MCF 10A (cell line): ENCODE data around the gene MOGAT2. TPM values are rescaled to one million over a fixed set of nuclear protein-coding genes. Genes with fewer than 3 reads are reported as not detected.

ENCODE experiments used
- BruUV-seq: library from RNA; stranded (reverse); fragments of 400-500 nt; replicated peaks from 2 replicates; lab custom pipeline; 2021; lab: Mats Ljungman, UMichigan
- CTCF ChIA-PET: fragments of 300-600 bp; sonication (Branson Sonifier 250); formaldehyde crosslinking; extraction: SDS; loops from one replicate; lab custom pipeline; 2021; ENCODE audit warnings: antibody characterized with exemption, inconsistent platforms; lab: Yijun Ruan, JAX
- POLR2A ChIA-PET: fragments of 300-600, 350-650 bp; sonication (Branson Sonifier 250); formaldehyde crosslinking; extraction: SDS; loops from one replicate; lab custom pipeline; 2020; ENCODE audit warnings: antibody characterized with exemption, inconsistent platforms; lab: Yijun Ruan, JAX
- DNase-seq: peaks from one replicate; pipeline ENCODE4 v3.0.0-alpha.2; 2018; ENCODE audit not compliant: unreplicated experiment
- H3K27ac Mint-ChIP-seq: one replicate; pipeline ENCODE4 v1.8.0; 2022; ENCODE audit warnings: mild to moderate bottlenecking, low read depth, mixed read lengths; ENCODE audit not compliant: unreplicated experiment
- H3K27me3 Mint-ChIP-seq: one replicate; pipeline ENCODE4 v1.8.0; 2022; ENCODE audit warnings: mixed read lengths; ENCODE audit not compliant: insufficient read depth, unreplicated experiment
- H3K36me3 Mint-ChIP-seq: one replicate; pipeline ENCODE4 v1.8.0; 2022; ENCODE audit warnings: mild to moderate bottlenecking, moderate library complexity, mixed read lengths; ENCODE audit not compliant: insufficient read depth, unreplicated experiment
- H3K4me1 Mint-ChIP-seq: one replicate; pipeline ENCODE4 v1.8.0; 2022; ENCODE audit warnings: mixed read lengths; ENCODE audit not compliant: insufficient read depth, unreplicated experiment
- H3K4me3 Mint-ChIP-seq: one replicate; pipeline ENCODE4 v1.8.0; 2022; ENCODE audit warnings: mild to moderate bottlenecking, moderate library complexity, mixed read lengths; ENCODE audit not compliant: unreplicated experiment
- H3K9me3 Mint-ChIP-seq: one replicate; pipeline ENCODE4 v1.8.0; 2022; ENCODE audit warnings: mixed read lengths; ENCODE audit not compliant: unreplicated experiment
- intact Hi-C: fragments of 100-400 bp; cut with micrococcal nuclease; formaldehyde crosslinking; loops from 2 replicates; pipeline ENCODE4 v1.14.1; 2022
- total RNA-seq: library from RNA; stranded (reverse); gene quantifications from 2 replicates; pipeline ENCODE4 v1.2.3, GENCODE V29; 2022
- TF ChIP-seq, protein P1 (sequence below): fragments of 200-600 bp; IDR thresholded peaks from one replicate; pipeline ENCODE4 v1.8.0; 2022; ENCODE audit warnings: antibody characterized with exemption, mild to moderate bottlenecking; ENCODE audit not compliant: unreplicated experiment

MOGAT2 gene
- total RNA-seq, 1 experiment from 2014 or later: not detected

DNA sequence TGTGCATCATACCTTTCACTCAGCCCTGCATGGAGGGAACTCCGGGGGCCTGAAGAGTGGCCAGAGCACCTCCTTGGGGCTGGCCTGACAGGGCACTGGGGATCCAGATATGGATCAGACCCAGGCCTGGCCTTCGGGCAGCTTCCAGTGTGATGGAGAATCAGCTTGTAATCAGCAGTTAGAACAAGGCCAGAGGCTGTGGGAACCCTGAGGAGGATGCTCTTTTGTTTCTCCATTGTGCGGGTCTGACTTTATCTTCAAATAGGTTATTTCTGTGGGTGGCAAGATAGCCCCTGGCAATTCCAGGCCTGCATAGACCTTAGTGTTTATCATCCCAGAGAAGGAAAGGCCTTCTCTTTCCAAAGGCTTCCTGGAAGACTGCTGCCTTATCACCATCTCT lies 63.2 kb downstream of the MOGAT2 start:
- Mint-ChIP-seq H3K9me3 (no peaks in the 10 kb centered on the region), H3K4me3 (no peak overlapping the region), H3K27ac (no peak overlapping the region), H3K27me3 (no peaks in the 10 kb centered on the region), H3K4me1 (peaks cover 16% of the 10 kb centered on the region), H3K36me3 (no peaks in the 10 kb centered on the region)
- CTCF ChIA-PET: interaction anchor here (1.2 to 2.0 kb wide), 2 partner anchors 21 to 117 kb away, joined by 3 to 4 read pairs; no protein-coding TSS in a partner anchor
- no TSS peak for BruUV-seq
- intact Hi-C loops: no loop called here
- TF ChIP-seq, protein P1, sequence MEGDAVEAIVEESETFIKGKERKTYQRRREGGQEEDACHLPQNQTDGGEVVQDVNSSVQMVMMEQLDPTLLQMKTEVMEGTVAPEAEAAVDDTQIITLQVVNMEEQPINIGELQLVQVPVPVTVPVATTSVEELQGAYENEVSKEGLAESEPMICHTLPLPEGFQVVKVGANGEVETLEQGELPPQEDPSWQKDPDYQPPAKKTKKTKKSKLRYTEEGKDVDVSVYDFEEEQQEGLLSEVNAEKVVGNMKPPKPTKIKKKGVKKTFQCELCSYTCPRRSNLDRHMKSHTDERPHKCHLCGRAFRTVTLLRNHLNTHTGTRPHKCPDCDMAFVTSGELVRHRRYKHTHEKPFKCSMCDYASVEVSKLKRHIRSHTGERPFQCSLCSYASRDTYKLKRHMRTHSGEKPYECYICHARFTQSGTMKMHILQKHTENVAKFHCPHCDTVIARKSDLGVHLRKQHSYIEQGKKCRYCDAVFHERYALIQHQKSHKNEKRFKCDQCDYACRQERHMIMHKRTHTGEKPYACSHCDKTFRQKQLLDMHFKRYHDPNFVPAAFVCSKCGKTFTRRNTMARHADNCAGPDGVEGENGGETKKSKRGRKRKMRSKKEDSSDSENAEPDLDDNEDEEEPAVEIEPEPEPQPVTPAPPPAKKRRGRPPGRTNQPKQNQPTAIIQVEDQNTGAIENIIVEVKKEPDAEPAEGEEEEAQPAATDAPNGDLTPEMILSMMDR: no peak
- POLR2A ChIA-PET: no interaction called here
- DNase-seq: no peak

DNA sequence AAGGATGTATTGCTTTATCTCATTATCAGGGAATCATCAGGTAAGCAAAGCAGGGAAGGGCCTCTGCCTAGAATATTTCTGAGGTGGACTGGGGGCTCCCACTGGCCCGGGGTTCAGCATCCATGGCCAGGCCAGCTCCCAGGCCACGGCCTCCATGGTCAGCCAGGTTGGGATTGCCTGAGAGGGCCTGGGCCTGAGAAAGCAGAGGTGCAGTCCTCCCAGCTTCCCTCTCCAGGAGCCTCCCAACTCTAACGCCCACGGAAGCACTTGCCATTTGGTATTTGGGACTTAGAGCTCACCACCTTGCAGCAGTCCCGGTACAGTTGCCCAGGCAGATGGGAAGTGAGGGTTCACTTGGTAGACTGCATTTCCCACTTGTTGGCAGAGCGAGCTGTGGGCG lies 63.7 kb downstream of the MOGAT2 start:
- Mint-ChIP-seq H3K36me3 (no peaks in the 10 kb centered on the region), H3K4me1 (peaks cover 16% of the 10 kb centered on the region), H3K27ac (no peak overlapping the region), H3K9me3 (no peaks in the 10 kb centered on the region), H3K27me3 (no peaks in the 10 kb centered on the region), H3K4me3 (no peak overlapping the region)
- TF ChIP-seq, protein P1: no peak
- DNase-seq: no peak
- no TSS peak for BruUV-seq
- intact Hi-C loops: no loop called here
- CTCF ChIA-PET: interaction anchor here (2.0 kb wide), 1 partner anchor 21 kb away, joined by 4 read pairs; no protein-coding TSS in a partner anchor
- POLR2A ChIA-PET: no interaction called here

DNA sequence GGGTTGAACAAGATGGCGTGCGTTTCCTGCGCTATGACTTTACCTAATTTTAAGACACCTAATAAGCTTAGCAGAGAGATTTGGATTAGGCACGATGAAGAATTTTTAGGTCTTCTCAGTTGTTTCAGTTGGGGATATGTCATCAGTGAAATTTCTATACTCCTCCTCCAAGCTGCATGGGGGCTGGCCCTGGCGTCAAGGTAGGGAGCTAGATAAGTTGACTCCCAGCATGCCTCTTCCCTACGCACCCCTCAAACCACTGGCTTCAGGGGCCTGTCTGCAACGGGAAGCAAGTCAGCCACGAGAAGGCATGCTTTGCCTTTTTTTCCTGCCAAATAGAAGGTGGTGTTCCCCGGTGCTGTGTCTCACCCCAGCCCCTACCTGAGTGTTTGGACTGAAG lies 64.2 kb downstream of the MOGAT2 start:
- BruUV-seq: no TSS peak
- Mint-ChIP-seq H3K27me3 (no peaks in the 10 kb centered on the region), H3K4me3 (no peak overlapping the region), H3K27ac (no peak overlapping the region), H3K36me3 (no peaks in the 10 kb centered on the region), H3K9me3 (no peaks in the 10 kb centered on the region), H3K4me1 (peaks cover 14% of the 10 kb centered on the region)
- ChIA-PET POLR2A (no interaction called here), CTCF (interaction anchor here (2.0 kb wide), 1 partner anchor 20 kb away, joined by 4 read pairs; no protein-coding TSS in a partner anchor)
- TF ChIP-seq, protein P1: no peak
- intact Hi-C loops: no loop called here
- no peak for DNase-seq

Other genes with a start within 250 kb of the MOGAT2 start
- gene GDPD5, start 191.9 kb upstream of the MOGAT2 start, total RNA-seq: 5.6 and 5.7 TPM in 2 replicates
- gene SERPINH1, start 155.6 kb upstream of the MOGAT2 start, total RNA-seq: 80.5 TPM in 2 replicates
- not detected in 2 replicates for gene MAP6, start 48.8 kb upstream of the MOGAT2 start, total RNA-seq
- gene DGAT2, start 50.9 kb downstream of the MOGAT2 start, total RNA-seq: 6.4 and 7.3 TPM in 2 replicates
- gene UVRAG, start 97.4 kb downstream of the MOGAT2 start, total RNA-seq: 12.4 and 16.1 TPM in 2 replicates